Adrenal gland (tissue), 12 donors: ENCODE results near the gene MACROD2. TPM values are rescaled to one million over a fixed set of nuclear protein-coding genes. Genes with fewer than 3 reads are reported as not detected.

Experiments used
- DNase-seq, 7 donors: peaks; one replicate each; pipeline ENCODE4 v3.0.0-alpha.2; 2019 to 2020
- H3K27ac ChIP-seq, 5 donors: fragments of 200-600 bp; sonication (generic) in 4 of 5; 1 replicate in 3 of 5; 2 replicates in 2 of 5; pipeline versions ENCODE4 v1.5.1 to v1.8.0; 2016 to 2020; ENCODE audit warnings: mild to moderate bottlenecking in 1 of 5
- H3K27me3 ChIP-seq: fragments of 200-600 bp; 2 replicates; pipeline ENCODE4 v1.8.0; 2021
- H3K36me3 ChIP-seq, 2 donors: fragments of 200-600 bp; replicated peaks in 1 of 2; 1 replicate in 1 of 2; 2 replicates in 1 of 2; pipeline versions ENCODE4 v1.5.1 to v1.8.0; 2018 to 2022
- H3K4me1 ChIP-seq, 2 donors: fragments of 200-600 bp; replicated peaks in 1 of 2; 1 replicate in 1 of 2; 2 replicates in 1 of 2; pipeline versions ENCODE4 v1.5.1 to v1.8.0; 2018 to 2021
- H3K4me3 ChIP-seq, 4 donors: fragments of 200-600 bp; sonication (generic) in 3 of 4; one replicate each; pipeline ENCODE4 v1.5.1; 2016 to 2018
- H3K9me3 ChIP-seq, 3 donors: fragments of 200-600 bp; sonication (generic) in 1 of 3; replicated peaks in 1 of 3; 1 replicate in 2 of 3; 2 replicates in 1 of 3; pipeline versions ENCODE4 v1.5.1 to v1.8.0; 2016 to 2021
- POLR2A ChIP-seq, 2 donors: fragments of 450-650 bp; IDR thresholded peaks; one replicate each; pipeline ENCODE4 v1.6.1; 2017; ENCODE audit warnings: antibody characterized with exemption in 2 of 2, mild to moderate bottlenecking in 2 of 2, moderate library complexity in 1 of 2
- WGBS, 4 donors: extraction: QIAGEN DNeasy Blood & Tissue Kit in 2 of 4; methylation state at CpG; one replicate each; pipeline versions ENCODE4 v1.1.5 to v1.1.7; 2013 to 2017; 5-methylcytosine and 5-hydroxymethylcytosine counted together
- intact Hi-C, 2 donors: fragments of 100-400 bp; cut with DNase I; formaldehyde crosslinking; loops; one replicate each; pipeline versions ENCODE4 v1.14.1 to v1.15.0; 2022 to 2023
- polyA plus RNA-seq, 3 donors: library from polyadenylated mRNA; stranded (reverse); fragments of 200-250 nt in 2 of 3; fragments of 350-450 nt in 1 of 3; fragmentation: Illumina TruSeq in 1 of 3; extraction: RNeasy Lipid Tissue Mini Kit (QIAGEN cat#74804) in 1 of 3; gene quantifications; one replicate each; pipeline ENCODE4 v1.2.3, GENCODE V29; 2013 to 2014
- total RNA-seq, 9 donors: library from RNA; depleted of rRNA in 4 of 9; stranded (reverse); fragments of >200 nt in 4 of 9; fragments of 120-200 nt in 1 of 9; fragmentation: NEBNext Ultra II Directional in 1 of 9; extraction: Animal tissue kit (Norgen Biotek cat#: 25700) in 1 of 9; gene quantifications; one replicate each; pipeline versions ENCODE4 v1.1.0 to v1.2.4, GENCODE V29; 2013 to 2023
- TF ChIP-seq, protein P1 (sequence below), 6 experiments: fragments of 450-650 bp in 4 of 6; fragments of 200-600 bp in 2 of 6; sonication (generic) in 1 of 6; IDR thresholded peaks; 1 replicate in 5 of 6; 2 replicates in 1 of 6; pipeline versions ENCODE4 v1.5.1 to v1.8.0; 2016 to 2021; ENCODE audit warnings: antibody characterized with exemption in 6 of 6, mild to moderate bottlenecking in 2 of 6, moderate library complexity in 1 of 6
- donor health status: healthy with polysubstance abuse.
- donor health status: Bipolar disorder and iron deficiency.
- donor health status: DM: yes; HTN: yes; CAD: no.
- donor health status: DM: no; HTN: no; CAD: no.
- donor health status: DM: no; HTN: no; CAD: no.
- donor health status: DM: yes; HTN: yes; CAD: no.

MACROD2 gene
- total and polyA plus RNA-seq, 12 donors: 1.1 to 21.2 (median 6.4) TPM

DNA sequence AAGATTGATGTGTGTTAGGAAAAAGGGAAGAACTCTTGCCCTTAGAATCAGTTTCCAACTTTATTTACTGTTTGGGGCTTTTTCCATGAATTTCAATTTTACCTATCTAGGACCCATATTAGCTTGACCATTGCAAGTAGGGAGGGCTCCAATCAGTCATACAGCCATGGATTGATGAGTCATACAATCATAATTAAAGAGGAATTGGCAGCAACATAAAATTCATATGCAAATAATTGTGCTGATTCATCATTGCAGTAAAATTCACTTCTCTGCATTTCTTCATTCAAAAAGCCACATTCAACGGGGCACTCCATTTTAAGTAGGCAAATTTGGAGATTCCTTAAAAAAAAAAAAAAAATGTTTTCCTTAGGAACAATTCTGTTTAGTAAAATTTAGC, 1561.6 kb downstream of the MACROD2 start:
- Histone ChIP-seq H3K27me3 (no peaks in the 10 kb centered on the region), H3K9me3 (no peaks in the 10 kb centered on the region), H3K27ac (no peak overlapping the region), H3K36me3 (no peaks in the 10 kb centered on the region), H3K4me1 (no peaks in the 10 kb centered on the region), H3K4me3 (no peak overlapping the region)
- TF ChIP-seq, protein P1, sequence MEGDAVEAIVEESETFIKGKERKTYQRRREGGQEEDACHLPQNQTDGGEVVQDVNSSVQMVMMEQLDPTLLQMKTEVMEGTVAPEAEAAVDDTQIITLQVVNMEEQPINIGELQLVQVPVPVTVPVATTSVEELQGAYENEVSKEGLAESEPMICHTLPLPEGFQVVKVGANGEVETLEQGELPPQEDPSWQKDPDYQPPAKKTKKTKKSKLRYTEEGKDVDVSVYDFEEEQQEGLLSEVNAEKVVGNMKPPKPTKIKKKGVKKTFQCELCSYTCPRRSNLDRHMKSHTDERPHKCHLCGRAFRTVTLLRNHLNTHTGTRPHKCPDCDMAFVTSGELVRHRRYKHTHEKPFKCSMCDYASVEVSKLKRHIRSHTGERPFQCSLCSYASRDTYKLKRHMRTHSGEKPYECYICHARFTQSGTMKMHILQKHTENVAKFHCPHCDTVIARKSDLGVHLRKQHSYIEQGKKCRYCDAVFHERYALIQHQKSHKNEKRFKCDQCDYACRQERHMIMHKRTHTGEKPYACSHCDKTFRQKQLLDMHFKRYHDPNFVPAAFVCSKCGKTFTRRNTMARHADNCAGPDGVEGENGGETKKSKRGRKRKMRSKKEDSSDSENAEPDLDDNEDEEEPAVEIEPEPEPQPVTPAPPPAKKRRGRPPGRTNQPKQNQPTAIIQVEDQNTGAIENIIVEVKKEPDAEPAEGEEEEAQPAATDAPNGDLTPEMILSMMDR (IDR thresholded peaks at IDR 0.05): no peak
- TF ChIP-seq POLR2A (IDR thresholded peaks at IDR 0.05): no peak
- 68 to 92% (median 78%) methylated on average over 1 of the region's 1 CpG for WGBS, 4 donors
- DNase-seq: no peak
- intact Hi-C loops: no loop called here

DNA sequence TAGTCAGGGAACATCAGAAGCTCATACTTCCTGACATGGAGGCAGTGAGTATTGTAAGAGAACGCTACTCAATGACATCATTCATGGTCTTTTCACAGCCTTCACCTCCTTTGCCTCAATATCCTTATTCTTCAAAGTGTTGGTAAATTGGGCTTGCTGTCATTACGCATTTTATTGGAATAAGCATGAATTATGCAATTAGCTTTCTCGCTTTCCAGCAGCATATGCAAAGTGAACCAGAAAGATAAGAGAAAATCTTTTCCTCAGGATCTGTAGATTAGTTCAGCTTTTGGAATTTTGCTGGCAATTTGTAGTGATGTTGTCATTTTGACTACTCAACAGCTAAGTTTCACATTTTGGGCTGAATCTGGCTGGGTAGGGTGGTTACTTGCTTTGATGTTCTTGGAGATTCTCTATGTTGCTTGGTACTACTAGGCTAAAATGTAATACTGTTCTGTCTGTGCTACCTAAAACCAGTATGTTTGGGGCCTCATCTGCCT, 1565.8 kb downstream of the MACROD2 start:
- TF ChIP-seq POLR2A (IDR thresholded peaks at IDR 0.05): no peak
- TF ChIP-seq, protein P1 (IDR thresholded peaks at IDR 0.05): no peak
- intact Hi-C loops: no loop called here
- no peaks in the 10 kb centered on the region for H3K9me3 ChIP-seq
- no peak overlapping the region for H3K27ac ChIP-seq
- no peak for DNase-seq
- H3K27me3 ChIP-seq: no peaks in the 10 kb centered on the region
- no peaks in the 10 kb centered on the region for H3K4me1 ChIP-seq
- H3K4me3 ChIP-seq: no peak overlapping the region
- WGBS, 4 donors: 84 to 92% (median 87%) methylated on average over 3 of the region's 3 CpGs
- H3K36me3 ChIP-seq: no peaks in the 10 kb centered on the region

DNA sequence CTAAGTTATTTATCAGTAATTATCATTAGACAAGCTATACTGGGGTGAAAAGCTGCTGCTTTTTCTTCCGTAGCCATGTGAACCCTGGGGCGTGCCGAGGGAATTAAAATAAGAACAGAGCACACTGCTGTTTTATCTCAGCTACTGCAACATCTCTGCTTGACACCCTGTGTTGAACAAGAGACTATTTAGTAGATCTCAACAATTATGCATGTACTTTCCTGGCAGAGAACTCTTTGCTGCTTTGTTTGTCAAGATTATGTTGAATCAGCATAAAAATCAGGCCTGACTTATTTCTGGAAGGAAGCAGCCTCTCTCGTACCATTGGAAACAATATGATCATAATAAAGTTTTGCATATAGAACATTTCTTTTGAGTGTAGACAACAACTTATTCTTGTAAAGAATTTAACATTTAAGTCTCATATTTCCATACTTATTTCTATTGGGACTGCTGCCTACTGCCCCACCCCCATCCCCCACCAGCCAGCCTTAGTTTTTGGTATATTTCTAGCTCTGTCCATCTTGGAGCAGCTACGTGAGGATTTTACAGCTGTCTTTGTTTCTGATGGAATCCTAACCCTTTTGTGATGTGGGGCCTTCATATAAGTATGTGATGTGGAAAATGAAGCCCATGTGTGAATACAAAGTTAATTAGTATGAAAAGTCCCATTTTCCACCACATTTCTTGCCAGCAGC, 1566.5 kb downstream of the MACROD2 start:
- no peaks in the 10 kb centered on the region for H3K36me3 ChIP-seq
- intact Hi-C loops: no loop called here
- no peaks in the 10 kb centered on the region for H3K27me3 ChIP-seq
- WGBS, 4 donors: 67 to 77% (median 72%) methylated on average over 5 of the region's 5 CpGs
- TF ChIP-seq, protein P1 (IDR thresholded peaks at IDR 0.05): no peak
- TF ChIP-seq POLR2A (IDR thresholded peaks at IDR 0.05): no peak
- H3K4me3 ChIP-seq: no peak overlapping the region
- no peaks in the 10 kb centered on the region for H3K4me1 ChIP-seq
- DNase-seq: no peak
- no peak overlapping the region for H3K27ac ChIP-seq
- H3K9me3 ChIP-seq: no peaks in the 10 kb centered on the region

DNA sequence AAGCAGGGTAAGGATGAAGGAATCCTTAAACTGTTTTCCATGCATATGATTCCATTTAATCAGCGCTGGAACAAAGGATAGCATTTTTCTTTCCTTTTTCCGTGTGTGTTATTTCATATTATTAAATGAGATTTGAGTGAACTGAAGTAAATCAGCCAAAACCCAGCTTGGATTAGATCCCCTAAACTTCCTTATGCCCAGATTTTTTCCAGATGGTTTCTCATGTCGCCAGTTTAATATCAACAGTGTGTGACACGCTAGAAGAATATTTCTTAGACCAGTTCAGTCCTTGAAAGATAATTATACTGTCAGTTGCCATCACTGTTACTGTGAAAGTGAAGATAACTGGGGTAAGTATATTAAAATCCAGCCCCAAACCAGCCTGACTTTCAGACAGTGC, 1568.5 kb downstream of the MACROD2 start:
- no peak for TF ChIP-seq POLR2A (IDR thresholded peaks at IDR 0.05)
- TF ChIP-seq, protein P1 (IDR thresholded peaks at IDR 0.05): no peak
- intact Hi-C loops: no loop called here

More for the DNA sequence above, 1568.5 kb downstream of the MACROD2 start:
- Histone ChIP-seq H3K4me1 (no peaks in the 10 kb centered on the region), H3K27me3 (no peaks in the 10 kb centered on the region), H3K27ac (no peak overlapping the region), H3K9me3 (no peaks in the 10 kb centered on the region), H3K36me3 (no peaks in the 10 kb centered on the region), H3K4me3 (no peak overlapping the region)
- WGBS, 4 donors: 63 to 87% (median 82%) methylated on average over 4 of the region's 4 CpGs
- no peak for DNase-seq
